GM23248 (cell line): Measurements from ENCODE around the gene TPRN.

ENCODE experiments used
- EZH2 ChIP-seq: fragments of 200-600 bp; sonication (generic); IDR thresholded peaks from 2 replicates; pipeline ENCODE4 v1.6.1; 2018; ENCODE audit warnings: antibody characterized with exemption, mild to moderate bottlenecking; ENCODE audit not compliant: insufficient read depth, poor library complexity, severe bottlenecking
- EZH2phosphoT487 ChIP-seq: fragments of 200-600 bp; sonication (generic); IDR thresholded peaks from 2 replicates; pipeline ENCODE4 v1.6.1; 2018; ENCODE audit warnings: antibody characterized with exemption, moderate library complexity, mild to moderate bottlenecking, low read depth; ENCODE audit not compliant: insufficient read depth

DNA sequence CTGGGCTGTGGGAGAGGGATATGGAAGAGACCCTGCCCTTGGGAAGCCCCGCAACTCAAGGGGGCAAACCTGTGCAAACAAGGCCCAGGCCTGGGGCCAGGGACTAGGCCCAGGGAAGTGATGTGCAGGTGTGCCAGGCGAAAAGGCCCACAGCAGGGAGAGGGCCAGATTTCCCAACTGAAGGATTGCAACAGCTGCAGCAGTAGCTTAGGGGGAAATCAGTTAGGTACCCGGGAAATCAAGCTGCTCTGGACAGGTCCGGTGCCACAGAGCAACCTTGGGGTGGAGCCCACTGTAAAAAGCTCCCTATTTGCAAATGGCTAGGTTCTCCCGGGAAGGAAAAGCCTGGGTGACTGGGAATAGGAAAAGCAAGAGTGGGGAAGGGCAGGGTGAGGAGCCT, 51.2 kb downstream of the TPRN start:
- TF ChIP-seq EZH2, result no peak
- no peak for TF ChIP-seq EZH2phosphoT487
